ENCODE results near the gene LURAP1L.

The LURAP1L gene

DNA sequence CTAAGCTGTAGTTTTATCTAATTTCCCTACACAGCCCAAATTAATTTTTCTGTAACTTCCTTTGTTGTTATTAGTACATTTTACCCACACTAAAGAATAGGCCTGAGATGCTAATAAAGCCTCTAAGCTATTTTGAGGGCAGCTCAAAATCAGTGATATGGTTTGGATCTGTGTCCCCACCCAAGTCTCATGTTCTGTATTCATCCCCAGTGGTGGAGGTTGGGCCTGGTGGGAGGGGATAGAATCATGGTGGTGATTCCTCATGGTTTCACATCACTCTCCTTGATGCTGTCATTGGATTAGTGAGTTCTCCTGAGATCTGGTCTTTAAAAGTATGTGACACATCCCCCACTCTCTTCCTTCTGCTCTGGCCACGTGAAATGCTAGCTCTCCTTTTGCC lies 27.3 kb downstream of the LURAP1L start (continued):
- TF ChIP-seq, protein P1, sequence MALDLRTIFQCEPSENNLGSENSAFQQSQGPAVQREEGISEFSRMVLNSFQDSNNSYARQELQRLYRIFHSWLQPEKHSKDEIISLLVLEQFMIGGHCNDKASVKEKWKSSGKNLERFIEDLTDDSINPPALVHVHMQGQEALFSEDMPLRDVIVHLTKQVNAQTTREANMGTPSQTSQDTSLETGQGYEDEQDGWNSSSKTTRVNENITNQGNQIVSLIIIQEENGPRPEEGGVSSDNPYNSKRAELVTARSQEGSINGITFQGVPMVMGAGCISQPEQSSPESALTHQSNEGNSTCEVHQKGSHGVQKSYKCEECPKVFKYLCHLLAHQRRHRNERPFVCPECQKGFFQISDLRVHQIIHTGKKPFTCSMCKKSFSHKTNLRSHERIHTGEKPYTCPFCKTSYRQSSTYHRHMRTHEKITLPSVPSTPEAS (tag by site-specific recombination; IDR thresholded peaks at IDR 0.05): no peak
- no peak for TF ChIP-seq ZNF660 (tag by site-specific recombination; IDR thresholded peaks at IDR 0.05)
- no peak for TF ChIP-seq TCF7L2 (IDR thresholded peaks at IDR 0.05; ENCODE audit: borderline replicate concordance, low read depth, low read length)
- TF ChIP-seq ZNF366 (tag by site-specific recombination; conservative IDR thresholded peaks at IDR 0.05): no peak

DNA sequence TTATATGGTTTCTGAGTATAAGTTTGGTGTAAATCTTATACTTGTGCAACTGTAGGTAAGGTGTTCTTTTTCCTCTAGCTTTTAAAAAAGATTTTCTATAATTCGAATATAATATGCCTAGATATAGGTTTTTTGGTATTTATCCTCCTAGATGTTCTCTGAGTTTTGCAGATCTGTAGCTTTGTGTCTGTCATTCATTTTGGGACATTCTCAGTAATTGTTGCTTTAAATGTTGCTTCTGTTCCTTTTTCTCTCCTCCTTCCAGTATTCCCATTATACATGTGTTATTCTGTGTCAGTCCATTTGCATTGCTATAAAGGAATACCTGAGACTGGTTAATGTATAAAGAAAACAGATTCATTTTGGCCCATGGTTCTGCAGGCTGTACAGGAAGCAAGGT lies 33.7 kb downstream of the LURAP1L start:
- H3K4me1 ChIP-seq (ENCODE audit: control insufficient read depth, insufficient read depth, low read length): peaks cover under 1% of the 10 kb centered on the region; the same call in 1 of the 2 replicates
- H3K4me3 ChIP-seq (ENCODE audit: low read depth, low read length): no peak overlapping the region
- no peaks in the 10 kb centered on the region for H3K9me3 ChIP-seq (ENCODE audit: control insufficient read depth, insufficient read depth, low read depth, low read length)
- no peaks in the 10 kb centered on the region for H3K36me3 ChIP-seq (ENCODE audit: control insufficient read depth in 2 of 2, insufficient read depth in 1 of 2, low read length in 2 of 2)
- no peak overlapping the region for H3K27ac ChIP-seq (ENCODE audit: extremely low read depth, low read depth, low read length)
- TF ChIP-seq ZNF16 (tag by site-specific recombination; IDR thresholded peaks at IDR 0.05; ENCODE audit: low read depth): no peak
- TF ChIP-seq, protein P2, sequence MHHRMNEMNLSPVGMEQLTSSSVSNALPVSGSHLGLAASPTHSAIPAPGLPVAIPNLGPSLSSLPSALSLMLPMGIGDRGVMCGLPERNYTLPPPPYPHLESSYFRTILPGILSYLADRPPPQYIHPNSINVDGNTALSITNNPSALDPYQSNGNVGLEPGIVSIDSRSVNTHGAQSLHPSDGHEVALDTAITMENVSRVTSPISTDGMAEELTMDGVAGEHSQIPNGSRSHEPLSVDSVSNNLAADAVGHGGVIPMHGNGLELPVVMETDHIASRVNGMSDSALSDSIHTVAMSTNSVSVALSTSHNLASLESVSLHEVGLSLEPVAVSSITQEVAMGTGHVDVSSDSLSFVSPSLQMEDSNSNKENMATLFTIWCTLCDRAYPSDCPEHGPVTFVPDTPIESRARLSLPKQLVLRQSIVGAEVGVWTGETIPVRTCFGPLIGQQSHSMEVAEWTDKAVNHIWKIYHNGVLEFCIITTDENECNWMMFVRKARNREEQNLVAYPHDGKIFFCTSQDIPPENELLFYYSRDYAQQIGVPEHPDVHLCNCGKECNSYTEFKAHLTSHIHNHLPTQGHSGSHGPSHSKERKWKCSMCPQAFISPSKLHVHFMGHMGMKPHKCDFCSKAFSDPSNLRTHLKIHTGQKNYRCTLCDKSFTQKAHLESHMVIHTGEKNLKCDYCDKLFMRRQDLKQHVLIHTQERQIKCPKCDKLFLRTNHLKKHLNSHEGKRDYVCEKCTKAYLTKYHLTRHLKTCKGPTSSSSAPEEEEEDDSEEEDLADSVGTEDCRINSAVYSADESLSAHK (tag by site-specific recombination; IDR thresholded peaks at IDR 0.05): no peak
- TF ChIP-seq KLF10 (tag by site-specific recombination; IDR thresholded peaks at IDR 0.05): no peak
- no peak for TF ChIP-seq SP2 (tag by site-specific recombination; IDR thresholded peaks at IDR 0.05)
- TF ChIP-seq, protein P3, sequence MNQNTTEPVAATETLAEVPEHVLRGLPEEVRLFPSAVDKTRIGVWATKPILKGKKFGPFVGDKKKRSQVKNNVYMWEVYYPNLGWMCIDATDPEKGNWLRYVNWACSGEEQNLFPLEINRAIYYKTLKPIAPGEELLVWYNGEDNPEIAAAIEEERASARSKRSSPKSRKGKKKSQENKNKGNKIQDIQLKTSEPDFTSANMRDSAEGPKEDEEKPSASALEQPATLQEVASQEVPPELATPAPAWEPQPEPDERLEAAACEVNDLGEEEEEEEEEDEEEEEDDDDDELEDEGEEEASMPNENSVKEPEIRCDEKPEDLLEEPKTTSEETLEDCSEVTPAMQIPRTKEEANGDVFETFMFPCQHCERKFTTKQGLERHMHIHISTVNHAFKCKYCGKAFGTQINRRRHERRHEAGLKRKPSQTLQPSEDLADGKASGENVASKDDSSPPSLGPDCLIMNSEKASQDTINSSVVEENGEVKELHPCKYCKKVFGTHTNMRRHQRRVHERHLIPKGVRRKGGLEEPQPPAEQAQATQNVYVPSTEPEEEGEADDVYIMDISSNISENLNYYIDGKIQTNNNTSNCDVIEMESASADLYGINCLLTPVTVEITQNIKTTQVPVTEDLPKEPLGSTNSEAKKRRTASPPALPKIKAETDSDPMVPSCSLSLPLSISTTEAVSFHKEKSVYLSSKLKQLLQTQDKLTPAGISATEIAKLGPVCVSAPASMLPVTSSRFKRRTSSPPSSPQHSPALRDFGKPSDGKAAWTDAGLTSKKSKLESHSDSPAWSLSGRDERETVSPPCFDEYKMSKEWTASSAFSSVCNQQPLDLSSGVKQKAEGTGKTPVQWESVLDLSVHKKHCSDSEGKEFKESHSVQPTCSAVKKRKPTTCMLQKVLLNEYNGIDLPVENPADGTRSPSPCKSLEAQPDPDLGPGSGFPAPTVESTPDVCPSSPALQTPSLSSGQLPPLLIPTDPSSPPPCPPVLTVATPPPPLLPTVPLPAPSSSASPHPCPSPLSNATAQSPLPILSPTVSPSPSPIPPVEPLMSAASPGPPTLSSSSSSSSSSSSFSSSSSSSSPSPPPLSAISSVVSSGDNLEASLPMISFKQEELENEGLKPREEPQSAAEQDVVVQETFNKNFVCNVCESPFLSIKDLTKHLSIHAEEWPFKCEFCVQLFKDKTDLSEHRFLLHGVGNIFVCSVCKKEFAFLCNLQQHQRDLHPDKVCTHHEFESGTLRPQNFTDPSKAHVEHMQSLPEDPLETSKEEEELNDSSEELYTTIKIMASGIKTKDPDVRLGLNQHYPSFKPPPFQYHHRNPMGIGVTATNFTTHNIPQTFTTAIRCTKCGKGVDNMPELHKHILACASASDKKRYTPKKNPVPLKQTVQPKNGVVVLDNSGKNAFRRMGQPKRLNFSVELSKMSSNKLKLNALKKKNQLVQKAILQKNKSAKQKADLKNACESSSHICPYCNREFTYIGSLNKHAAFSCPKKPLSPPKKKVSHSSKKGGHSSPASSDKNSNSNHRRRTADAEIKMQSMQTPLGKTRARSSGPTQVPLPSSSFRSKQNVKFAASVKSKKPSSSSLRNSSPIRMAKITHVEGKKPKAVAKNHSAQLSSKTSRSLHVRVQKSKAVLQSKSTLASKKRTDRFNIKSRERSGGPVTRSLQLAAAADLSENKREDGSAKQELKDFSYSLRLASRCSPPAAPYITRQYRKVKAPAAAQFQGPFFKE (tag by site-specific recombination; IDR thresholded peaks at IDR 0.05; ENCODE audit: borderline replicate concordance): no peak
- peak; percentile 74 for TF ChIP-seq ZNF133 (tag by site-specific recombination; IDR thresholded peaks at IDR 0.05)
- TF ChIP-seq, protein P4, sequence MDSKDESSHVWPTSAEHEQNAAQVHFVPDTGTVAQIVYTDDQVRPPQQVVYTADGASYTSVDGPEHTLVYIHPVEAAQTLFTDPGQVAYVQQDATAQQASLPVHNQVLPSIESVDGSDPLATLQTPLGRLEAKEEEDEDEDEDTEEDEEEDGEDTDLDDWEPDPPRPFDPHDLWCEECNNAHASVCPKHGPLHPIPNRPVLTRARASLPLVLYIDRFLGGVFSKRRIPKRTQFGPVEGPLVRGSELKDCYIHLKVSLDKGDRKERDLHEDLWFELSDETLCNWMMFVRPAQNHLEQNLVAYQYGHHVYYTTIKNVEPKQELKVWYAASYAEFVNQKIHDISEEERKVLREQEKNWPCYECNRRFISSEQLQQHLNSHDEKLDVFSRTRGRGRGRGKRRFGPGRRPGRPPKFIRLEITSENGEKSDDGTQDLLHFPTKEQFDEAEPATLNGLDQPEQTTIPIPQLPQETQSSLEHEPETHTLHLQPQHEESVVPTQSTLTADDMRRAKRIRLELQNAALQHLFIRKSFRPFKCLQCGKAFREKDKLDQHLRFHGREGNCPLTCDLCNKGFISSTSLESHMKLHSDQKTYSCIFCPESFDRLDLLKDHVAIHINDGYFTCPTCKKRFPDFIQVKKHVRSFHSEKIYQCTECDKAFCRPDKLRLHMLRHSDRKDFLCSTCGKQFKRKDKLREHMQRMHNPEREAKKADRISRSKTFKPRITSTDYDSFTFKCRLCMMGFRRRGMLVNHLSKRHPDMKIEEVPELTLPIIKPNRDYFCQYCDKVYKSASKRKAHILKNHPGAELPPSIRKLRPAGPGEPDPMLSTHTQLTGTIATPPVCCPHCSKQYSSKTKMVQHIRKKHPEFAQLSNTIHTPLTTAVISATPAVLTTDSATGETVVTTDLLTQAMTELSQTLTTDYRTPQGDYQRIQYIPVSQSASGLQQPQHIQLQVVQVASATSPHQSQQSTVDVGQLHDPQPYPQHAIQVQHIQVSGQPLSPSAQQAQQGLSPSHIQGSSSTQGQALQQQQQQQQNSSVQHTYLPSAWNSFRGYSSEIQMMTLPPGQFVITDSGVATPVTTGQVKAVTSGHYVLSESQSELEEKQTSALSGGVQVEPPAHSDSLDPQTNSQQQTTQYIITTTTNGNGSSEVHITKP (tag by site-specific recombination; IDR thresholded peaks at IDR 0.05): no peak
- TF ChIP-seq ZNF529 (tag by site-specific recombination; IDR thresholded peaks at IDR 0.05; ENCODE audit: insufficient replicate concordance): no peak
- TF ChIP-seq, protein P5, sequence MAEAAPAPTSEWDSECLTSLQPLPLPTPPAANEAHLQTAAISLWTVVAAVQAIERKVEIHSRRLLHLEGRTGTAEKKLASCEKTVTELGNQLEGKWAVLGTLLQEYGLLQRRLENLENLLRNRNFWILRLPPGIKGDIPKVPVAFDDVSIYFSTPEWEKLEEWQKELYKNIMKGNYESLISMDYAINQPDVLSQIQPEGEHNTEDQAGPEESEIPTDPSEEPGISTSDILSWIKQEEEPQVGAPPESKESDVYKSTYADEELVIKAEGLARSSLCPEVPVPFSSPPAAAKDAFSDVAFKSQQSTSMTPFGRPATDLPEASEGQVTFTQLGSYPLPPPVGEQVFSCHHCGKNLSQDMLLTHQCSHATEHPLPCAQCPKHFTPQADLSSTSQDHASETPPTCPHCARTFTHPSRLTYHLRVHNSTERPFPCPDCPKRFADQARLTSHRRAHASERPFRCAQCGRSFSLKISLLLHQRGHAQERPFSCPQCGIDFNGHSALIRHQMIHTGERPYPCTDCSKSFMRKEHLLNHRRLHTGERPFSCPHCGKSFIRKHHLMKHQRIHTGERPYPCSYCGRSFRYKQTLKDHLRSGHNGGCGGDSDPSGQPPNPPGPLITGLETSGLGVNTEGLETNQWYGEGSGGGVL (tag by site-specific recombination; IDR thresholded peaks at IDR 0.05): no peak
- no peak for TF ChIP-seq ZNF555 (tag by site-specific recombination; conservative IDR thresholded peaks at IDR 0.05)
- no peak for TF ChIP-seq ZNF433 (tag by site-specific recombination; IDR thresholded peaks at IDR 0.05; ENCODE audit: low read depth)
- TF ChIP-seq SETDB1 (IDR thresholded peaks at IDR 0.05; ENCODE audit: insufficient read length, low read length): no peak
- TF ChIP-seq ZSCAN23 (tag by site-specific recombination; IDR thresholded peaks at IDR 0.05): no peak
- no peak for TF ChIP-seq ZBTB17 (tag by site-specific recombination; IDR thresholded peaks at IDR 0.05)
- peak; percentile 97 for TF ChIP-seq ZNF558 (tag by site-specific recombination; IDR thresholded peaks at IDR 0.05)
- no peak for TF ChIP-seq ZNF707 (tag by site-specific recombination; IDR thresholded peaks at IDR 0.05)
- ChIA-PET POLR2A (no interaction called here), CTCF (interaction anchor here (0.8 to 1.3 kb wide), 2 partner anchors 10 to 84 kb away, joined by 4 read pairs; no protein-coding TSS in a partner anchor)
